Prostate gland (tissue), 2 donors: ENCODE data around the gene TRAF3IP1.

Experiments
- CTCF ChIP-seq, 4 experiments: fragments of 200-600 bp in 2 of 4; fragments of 450-650 bp in 2 of 4; sonication (generic) in 2 of 4; IDR thresholded peaks; 1 replicate in 3 of 4; 2 replicates in 1 of 4; pipeline ENCODE4 v1.5.1; 2016 to 2019; ENCODE audit warnings: antibody characterized with exemption in 4 of 4, mild to moderate bottlenecking in 2 of 4, moderate library complexity in 2 of 4
- POLR2A ChIP-seq: fragments of 450-650 bp; IDR thresholded peaks from one replicate; pipeline ENCODE4 v1.6.1; 2016; ENCODE audit warnings: antibody characterized with exemption, mild to moderate bottlenecking
- POLR2AphosphoS5 ChIP-seq: sonication (generic); formaldehyde crosslinking; IDR thresholded peaks from one replicate; pipeline ENCODE4 v1.6.1; 2017; ENCODE audit warnings: antibody characterized with exemption

GRCh38 chr2:238408615-238409340 lies 88.5 kb downstream of the TRAF3IP1 start:
- TF ChIP-seq POLR2A = no peak
- TF ChIP-seq CTCF (IDR thresholded peaks at IDR 0.05) = no peak
- no peak for TF ChIP-seq POLR2AphosphoS5
